ENCODE measurements around the gene DNAH17. TPM values are rescaled to one million over a fixed set of nuclear protein-coding genes. Genes with fewer than 3 reads are reported as not detected.

The DNAH17 gene
- polyA plus RNA-seq, 1 of the 3 experiments (the other 2 are of a cell fraction) = not detected

GRCh38 chr17:78408476-78409050 is 168.6 kb downstream of the DNAH17 start:
- WGBS (ENCODE audit: low lambda C conversion rate) = 96% methylated on average over 23 of the region's 23 CpGs
- H3F3A ChIP-seq (replicated peaks; ENCODE audit: insufficient read depth) = no peaks in the 10 kb centered on the region
- no peak overlapping the region for H3K27ac ChIP-seq (ENCODE audit: low read depth in 2 of 2, low read length in 1 of 2)
- H3K9ac ChIP-seq = no peak overlapping the region
- CTCF ChIA-PET = interaction anchor here (0.9 to 1.9 kb wide), 2 partner anchors 14 to 158 kb away, joined by 3 to 9 read pairs; no protein-coding TSS in a partner anchor
- DNase-seq = no peak
- peaks cover 74% of the 10 kb centered on the region for H4K20me1 ChIP-seq (ENCODE audit: insufficient read depth)
- peaks cover 0 to 22% of the 10 kb centered on the region in 2 experiments; a peak in 1 of 4 replicates for H3K4me1 ChIP-seq (ENCODE audit: control insufficient read depth in 1 of 2, insufficient read depth in 2 of 2, low read depth in 1 of 2, low read length in 1 of 2)
- no peaks in the 10 kb centered on the region for H3K9me2 ChIP-seq
- H3K9me3 ChIP-seq = no peaks in the 10 kb centered on the region
- TF ChIP-seq NRF1 (IDR thresholded peaks at IDR 0.05; ENCODE audit: low read depth, low read length) (no peak), GABPA (IDR thresholded peaks at IDR 0.05; ENCODE audit: low read depth) (no peak), SIN3A (IDR thresholded peaks at IDR 0.05; ENCODE audit: borderline replicate concordance, low read depth, low read length) (no peak), JUND (IDR thresholded peaks at IDR 0.05) (no peak), POLR2AphosphoS5 (IDR thresholded peaks at IDR 0.05; ENCODE audit: low read depth, low read length) (no peak), NFIC (IDR thresholded peaks at IDR 0.05; ENCODE audit: borderline replicate concordance) (no peak), CTCF (IDR thresholded peaks at IDR 0.05) (no peak), MEF2A (IDR thresholded peaks at IDR 0.05; ENCODE audit: borderline replicate concordance, low read depth) (no peak), TEAD4 (IDR thresholded peaks at IDR 0.05; ENCODE audit: borderline replicate concordance, insufficient read depth) (no peak), IRF3 (IDR thresholded peaks at IDR 0.05; ENCODE audit: low read depth, low read length) (no peak), RAD21 (IDR thresholded peaks at IDR 0.05; ENCODE audit: low read length) (no peak), USF1 (IDR thresholded peaks at IDR 0.05; ENCODE audit: borderline replicate concordance, low read depth) (no peak), TCF12 (IDR thresholded peaks at IDR 0.05) (no peak), ELF1 (IDR thresholded peaks at IDR 0.05) (no peak), TAF1 (IDR thresholded peaks at IDR 0.05; ENCODE audit: borderline replicate concordance, low read depth, low read length) (no peak), EP300 (IDR thresholded peaks at IDR 0.05; ENCODE audit: borderline replicate concordance in 1 of 2, low read depth in 1 of 2, low read length in 1 of 2) (no peak), FOXM1 (IDR thresholded peaks at IDR 0.05; ENCODE audit: low read depth) (no peak), FOSL2 (IDR thresholded peaks at IDR 0.05; ENCODE audit: borderline replicate concordance, low read depth) (no peak)
- H3K36me3 ChIP-seq (replicated peaks in 1 of 2; ENCODE audit: control insufficient read depth in 1 of 2, insufficient read depth in 2 of 2, low read length in 1 of 2) = peaks cover 28 to 46% of the 10 kb centered on the region in 2 experiments
- POLR2A ChIA-PET = no interaction called here
- H3K4me2 ChIP-seq = no peak overlapping the region
- no peak overlapping the region for H2AFZ ChIP-seq (ENCODE audit: low read depth)
- H3K79me2 ChIP-seq (ENCODE audit: insufficient read depth) = peaks cover 94% of the 10 kb centered on the region
- H3K27me3 ChIP-seq (ENCODE audit: insufficient read depth) = no peaks in the 10 kb centered on the region
- H3K4me3 ChIP-seq (ENCODE audit: low read depth in 2 of 2, low read length in 1 of 2) = no peak overlapping the region

All from SK-N-SH (cell line).